Neural progenitor cell (in vitro differentiated cells): ENCODE data around the gene SETD2.
"Not testable (repeated sequence)": the region's sequence is repeated elsewhere in the genome, so short reads cannot be mapped to it uniquely, and the experiment has no call there.

Experiments used
- CTCF ChIP-seq: fragments of 200-600 bp; sonication (generic); IDR thresholded peaks from 2 replicates; pipeline ENCODE4 v1.5.1; 2017; ENCODE audit warnings: antibody characterized with exemption, mild to moderate bottlenecking
- EZH2 ChIP-seq: fragments of 200-600 bp; sonication (generic); IDR thresholded peaks from 2 replicates; pipeline ENCODE4 v1.6.1; 2017; ENCODE audit warnings: antibody characterized with exemption, mild to moderate bottlenecking, moderate library complexity
- EZH2phosphoT487 ChIP-seq: fragments of 200-600 bp; sonication (generic); IDR thresholded peaks from 2 replicates; pipeline ENCODE4 v1.6.1; 2017; ENCODE audit warnings: antibody characterized with exemption

GRCh38 chr3:47140973-47141461, 22.9 kb downstream of the SETD2 start:
- TF ChIP-seq CTCF, EZH2, EZH2phosphoT487: not testable (repeated sequence)
